WERI-Rb-1 (cell line): ENCODE measurements around the gene GPC3.

ENCODE experiments used
- DNase-seq: peaks from one replicate; pipeline ENCODE4 v3.0.0-alpha.2; 2020
- H3K27ac ChIP-seq: fragments of 250-450 bp; sonication (Bioruptor Pico); 2 replicates; pipeline ENCODE4 v1.5.1; 2020; ENCODE audit warnings: mild to moderate bottlenecking, moderate library complexity
- H3K27me3 ChIP-seq: fragments of 250-450 bp; sonication (Bioruptor Pico); 2 replicates; pipeline ENCODE4 v1.5.1; 2021; ENCODE audit warnings: mild to moderate bottlenecking, low read depth, moderate library complexity; ENCODE audit not compliant: insufficient read depth, severe bottlenecking
- H3K36me3 ChIP-seq: fragments of 250-450 bp; sonication (Bioruptor Pico); 2 replicates; pipeline ENCODE4 v1.5.1; 2020; ENCODE audit warnings: mild to moderate bottlenecking, moderate library complexity
- H3K4me3 ChIP-seq: 2 replicates; pipeline ENCODE4 v1.5.1; 2011; ENCODE audit warnings: low read depth, mild to moderate bottlenecking, control low read depth, low read length
- H3K9me3 ChIP-seq: fragments of 250-450 bp; sonication (Bioruptor Pico); 2 replicates; pipeline ENCODE4 v1.5.1; 2021; ENCODE audit warnings: mild to moderate bottlenecking, moderate library complexity; ENCODE audit not compliant: severe bottlenecking
- TF ChIP-seq, protein P1 (sequence below): IDR thresholded peaks from 2 replicates; pipeline ENCODE4 v1.5.1; 2011; ENCODE audit warnings: low read depth, mild to moderate bottlenecking, control low read depth, inconsistent platforms, low read length

Gene GPC3

DNA sequence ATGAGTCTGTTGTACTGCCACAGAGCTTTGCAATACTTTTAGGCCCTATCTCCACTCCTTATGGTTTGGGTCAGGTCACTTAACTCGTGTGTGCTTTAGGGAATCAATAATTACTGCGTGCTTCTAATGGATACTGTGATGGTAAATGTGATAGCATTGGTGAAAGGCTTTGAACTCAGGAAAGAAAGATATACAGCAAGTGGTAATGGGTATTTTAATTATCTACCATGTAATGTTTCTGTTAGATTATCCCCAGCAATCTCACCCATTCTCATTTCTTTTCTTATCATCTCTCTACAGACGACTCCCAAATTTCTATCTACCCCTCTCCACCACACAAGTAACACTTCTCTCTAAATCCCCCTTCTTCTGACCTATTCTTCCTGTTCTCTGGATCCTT is 128.6 kb downstream of the GPC3 start:
- no peak overlapping the region for H3K27ac ChIP-seq
- TF ChIP-seq, protein P1, sequence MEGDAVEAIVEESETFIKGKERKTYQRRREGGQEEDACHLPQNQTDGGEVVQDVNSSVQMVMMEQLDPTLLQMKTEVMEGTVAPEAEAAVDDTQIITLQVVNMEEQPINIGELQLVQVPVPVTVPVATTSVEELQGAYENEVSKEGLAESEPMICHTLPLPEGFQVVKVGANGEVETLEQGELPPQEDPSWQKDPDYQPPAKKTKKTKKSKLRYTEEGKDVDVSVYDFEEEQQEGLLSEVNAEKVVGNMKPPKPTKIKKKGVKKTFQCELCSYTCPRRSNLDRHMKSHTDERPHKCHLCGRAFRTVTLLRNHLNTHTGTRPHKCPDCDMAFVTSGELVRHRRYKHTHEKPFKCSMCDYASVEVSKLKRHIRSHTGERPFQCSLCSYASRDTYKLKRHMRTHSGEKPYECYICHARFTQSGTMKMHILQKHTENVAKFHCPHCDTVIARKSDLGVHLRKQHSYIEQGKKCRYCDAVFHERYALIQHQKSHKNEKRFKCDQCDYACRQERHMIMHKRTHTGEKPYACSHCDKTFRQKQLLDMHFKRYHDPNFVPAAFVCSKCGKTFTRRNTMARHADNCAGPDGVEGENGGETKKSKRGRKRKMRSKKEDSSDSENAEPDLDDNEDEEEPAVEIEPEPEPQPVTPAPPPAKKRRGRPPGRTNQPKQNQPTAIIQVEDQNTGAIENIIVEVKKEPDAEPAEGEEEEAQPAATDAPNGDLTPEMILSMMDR = no peak
- no peak for DNase-seq
- no peaks in the 10 kb centered on the region for H3K36me3 ChIP-seq
- no peak overlapping the region for H3K4me3 ChIP-seq
- H3K27me3 ChIP-seq = peaks cover 54% of the 10 kb centered on the region
- no peaks in the 10 kb centered on the region for H3K9me3 ChIP-seq

GRCh38 chrX:133854290-133854689 is 131.1 kb downstream of the GPC3 start:
- DNase-seq = no peak
- H3K4me3 ChIP-seq = no peak overlapping the region
- TF ChIP-seq, protein P1 = no peak
- no peaks in the 10 kb centered on the region for H3K36me3 ChIP-seq
- H3K9me3 ChIP-seq = no peaks in the 10 kb centered on the region
- no peak overlapping the region for H3K27ac ChIP-seq
- peaks cover 46% of the 10 kb centered on the region for H3K27me3 ChIP-seq

- no peak overlapping the region for H3K4me3 ChIP-seq
- no peaks in the 10 kb centered on the region for H3K9me3 ChIP-seq
- no peaks in the 10 kb centered on the region for H3K36me3 ChIP-seq
- peaks cover 39% of the 10 kb centered on the region for H3K27me3 ChIP-seq
- no peak overlapping the region for H3K27ac ChIP-seq
- TF ChIP-seq, protein P1 = no peak
- no peak for DNase-seq
Measured at GRCh38 chrX:133852837-133853356, 132.5 kb downstream of the GPC3 start.

GRCh38 chrX:133852401-133852800 is 133.0 kb downstream of the GPC3 start:
- TF ChIP-seq, protein P1 = no peak
- H3K4me3 ChIP-seq = no peak overlapping the region
- H3K36me3 ChIP-seq = no peaks in the 10 kb centered on the region
- H3K27me3 ChIP-seq = peaks cover 38% of the 10 kb centered on the region
- H3K27ac ChIP-seq = no peak overlapping the region
- DNase-seq = no peak
- no peaks in the 10 kb centered on the region for H3K9me3 ChIP-seq

DNA sequence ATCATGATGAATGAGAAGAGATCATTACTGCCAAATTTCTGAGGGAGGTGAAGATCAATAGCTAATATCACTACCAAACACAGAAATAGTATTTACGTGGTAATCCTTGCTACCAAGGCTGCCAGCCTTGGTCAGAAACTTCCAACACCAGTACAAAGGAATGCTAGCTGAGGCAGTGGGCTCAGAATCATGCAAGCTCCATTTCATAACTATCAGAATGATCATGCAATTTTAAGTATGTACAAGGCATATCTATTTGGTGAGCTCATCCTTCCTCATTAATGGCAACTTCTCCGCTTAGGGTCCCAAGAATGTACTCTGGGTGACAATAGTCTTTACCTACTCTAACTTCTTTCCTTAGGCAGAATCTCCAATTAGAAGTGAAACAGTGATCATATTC is 135.0 kb downstream of the GPC3 start:
- Histone ChIP-seq H3K27me3 (peaks cover 23% of the 10 kb centered on the region), H3K4me3 (no peak overlapping the region), H3K36me3 (no peaks in the 10 kb centered on the region), H3K27ac (no peak overlapping the region), H3K9me3 (no peaks in the 10 kb centered on the region)
- TF ChIP-seq, protein P1 = no peak
- DNase-seq = no peak

GRCh38 chrX:133849676-133850075 is 135.7 kb downstream of the GPC3 start:
- no peaks in the 10 kb centered on the region for H3K9me3 ChIP-seq
- no peak overlapping the region for H3K27ac ChIP-seq
- no peak for DNase-seq
- H3K36me3 ChIP-seq = no peaks in the 10 kb centered on the region
- H3K27me3 ChIP-seq = peaks cover 23% of the 10 kb centered on the region
- H3K4me3 ChIP-seq = no peak overlapping the region
- TF ChIP-seq, protein P1 = no peak
